HG03095 (cell line): ENCODE results near the gene INVS.

Experiments
- ATAC-seq: cut with Tn5 transposase; IDR thresholded peaks from one replicate; pipeline ENCODE4 v1.9.1; 2021; ENCODE audit warnings: moderate library complexity; ENCODE audit not compliant: unreplicated experiment

The INVS gene

DNA sequence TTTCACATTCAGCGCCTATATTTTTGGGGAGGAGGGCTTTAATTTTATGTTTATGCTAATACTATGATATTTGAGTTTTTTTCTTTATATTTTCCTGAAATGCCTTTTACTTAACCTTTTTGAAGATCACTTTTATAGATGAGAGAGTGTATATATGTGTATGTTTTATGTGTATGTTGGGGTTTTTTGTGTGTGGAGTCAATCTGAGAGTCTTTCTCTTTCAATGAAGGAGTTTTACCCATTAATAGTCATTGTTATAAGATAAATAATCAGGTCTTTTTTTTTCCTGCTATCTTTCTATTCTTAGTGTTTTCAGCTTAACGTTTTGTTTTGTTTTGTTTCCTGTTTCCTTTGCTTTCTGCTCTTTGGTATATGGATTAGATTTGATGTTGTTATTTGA is 141.5 kb downstream of the INVS start:
- ATAC-seq, result no peak

DNA sequence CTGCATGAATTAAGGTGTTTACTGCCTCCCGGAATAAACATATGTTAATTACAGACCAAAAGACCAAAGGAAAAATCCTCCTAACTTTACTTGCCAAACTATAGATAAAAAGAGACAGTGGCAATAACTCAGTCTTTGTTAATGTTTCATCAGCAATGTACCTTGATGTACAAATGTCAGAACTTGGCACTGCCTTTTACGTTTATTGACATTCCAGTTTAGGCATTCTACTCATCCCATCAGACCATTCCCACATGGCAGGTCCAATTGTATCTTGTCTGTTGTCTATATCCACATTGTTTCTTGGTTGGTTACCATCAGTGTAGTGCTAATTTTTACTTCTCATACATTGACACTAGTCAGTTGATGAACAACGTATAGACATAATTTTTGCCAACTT is 168.2 kb downstream of the INVS start:
- no peak for ATAC-seq

DNA sequence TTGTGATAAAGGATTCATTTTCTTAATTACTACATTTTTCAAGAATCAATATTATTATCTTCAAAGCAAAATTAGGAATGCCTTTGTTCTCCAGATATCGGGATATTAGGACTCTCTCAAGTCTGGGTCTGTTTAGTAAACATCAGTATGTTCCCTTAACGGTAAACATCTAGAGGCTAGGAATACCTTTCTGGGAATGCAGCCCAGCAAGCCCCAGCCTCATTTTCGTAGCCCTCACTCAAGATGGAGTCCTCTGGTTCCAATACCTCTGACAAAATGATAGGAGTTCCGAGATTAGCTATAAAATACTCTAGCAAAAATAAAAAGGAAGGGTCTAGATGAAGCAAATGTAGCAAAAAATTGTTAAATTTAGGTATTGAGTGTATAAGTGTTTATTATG is 169.2 kb downstream of the INVS start:
- no peak for ATAC-seq

DNA sequence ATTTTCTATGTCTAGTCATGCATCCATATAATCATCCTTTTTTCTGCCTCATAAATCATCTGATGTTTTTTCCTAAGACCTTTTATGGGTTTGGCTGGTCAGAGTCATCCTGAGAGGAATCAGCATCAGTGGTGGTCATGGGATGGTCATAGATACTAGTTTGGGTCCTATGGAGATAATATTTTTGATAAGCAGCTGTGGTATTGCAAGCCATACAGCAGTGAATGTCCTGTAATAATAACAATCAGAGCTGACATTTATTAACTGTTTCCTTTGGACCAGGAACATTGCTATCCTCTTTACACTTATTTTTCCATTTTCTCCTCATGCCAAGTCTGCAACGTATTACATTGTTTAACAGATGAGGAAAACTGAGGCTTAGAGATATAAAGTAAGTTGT is 170.6 kb downstream of the INVS start:
- ATAC-seq, result no peak

DNA sequence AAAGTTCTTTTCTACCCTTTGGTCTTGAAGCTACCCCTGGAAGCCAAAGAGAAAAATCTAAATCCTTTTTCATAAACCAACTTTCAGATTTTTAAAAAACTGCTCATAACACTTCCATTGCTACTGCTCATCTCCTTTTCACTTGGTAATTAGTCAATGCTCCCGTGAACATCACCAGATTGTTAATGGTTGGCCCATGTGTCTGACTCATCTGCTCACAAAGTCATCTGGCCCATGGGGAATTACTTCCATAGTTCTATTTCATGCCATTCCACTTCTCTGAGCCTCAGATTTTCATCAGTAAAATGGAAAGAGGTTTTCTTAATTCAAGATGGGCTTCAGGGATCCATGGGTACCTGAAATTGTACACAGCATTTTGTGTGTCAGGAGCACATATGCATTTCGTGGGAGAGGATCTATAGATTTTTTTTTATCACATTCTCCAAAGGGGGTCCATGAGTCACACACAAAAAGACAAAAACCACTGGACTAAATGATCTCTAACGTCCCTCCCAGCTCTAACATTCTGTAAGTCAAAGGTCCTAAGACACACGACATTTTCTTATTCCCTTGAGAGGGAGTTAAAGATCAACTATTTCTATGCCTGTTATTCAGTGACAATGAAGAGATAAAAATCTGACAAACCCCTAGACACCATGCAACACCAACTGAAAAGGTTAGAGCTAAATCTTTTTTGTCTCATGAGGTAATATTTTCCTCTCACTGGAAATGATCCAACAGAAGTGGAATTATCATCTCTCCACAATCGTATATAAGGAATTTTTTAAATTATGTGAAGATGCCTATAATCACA is 178.3 kb downstream of the INVS start:
- no peak for ATAC-seq

DNA sequence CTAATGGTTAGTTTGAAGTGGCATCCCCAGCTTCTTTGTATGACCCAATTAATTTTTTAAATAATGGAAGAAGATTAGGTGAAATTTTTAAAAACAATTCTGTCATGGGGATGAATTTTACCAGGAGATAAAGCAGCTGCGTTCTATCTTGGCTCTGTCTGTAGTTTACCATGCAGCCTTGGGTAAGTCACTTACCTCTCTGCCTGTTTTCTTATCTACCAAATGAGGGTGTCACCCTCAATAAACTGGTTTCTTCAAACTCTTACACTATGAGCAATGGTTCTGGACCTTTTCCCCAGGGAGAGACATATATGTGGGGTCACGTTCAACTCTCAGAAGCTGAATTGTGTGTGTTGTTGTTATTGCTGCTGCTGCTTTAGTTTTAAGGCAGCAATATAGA is 182.0 kb downstream of the INVS start:
- no peak for ATAC-seq

DNA sequence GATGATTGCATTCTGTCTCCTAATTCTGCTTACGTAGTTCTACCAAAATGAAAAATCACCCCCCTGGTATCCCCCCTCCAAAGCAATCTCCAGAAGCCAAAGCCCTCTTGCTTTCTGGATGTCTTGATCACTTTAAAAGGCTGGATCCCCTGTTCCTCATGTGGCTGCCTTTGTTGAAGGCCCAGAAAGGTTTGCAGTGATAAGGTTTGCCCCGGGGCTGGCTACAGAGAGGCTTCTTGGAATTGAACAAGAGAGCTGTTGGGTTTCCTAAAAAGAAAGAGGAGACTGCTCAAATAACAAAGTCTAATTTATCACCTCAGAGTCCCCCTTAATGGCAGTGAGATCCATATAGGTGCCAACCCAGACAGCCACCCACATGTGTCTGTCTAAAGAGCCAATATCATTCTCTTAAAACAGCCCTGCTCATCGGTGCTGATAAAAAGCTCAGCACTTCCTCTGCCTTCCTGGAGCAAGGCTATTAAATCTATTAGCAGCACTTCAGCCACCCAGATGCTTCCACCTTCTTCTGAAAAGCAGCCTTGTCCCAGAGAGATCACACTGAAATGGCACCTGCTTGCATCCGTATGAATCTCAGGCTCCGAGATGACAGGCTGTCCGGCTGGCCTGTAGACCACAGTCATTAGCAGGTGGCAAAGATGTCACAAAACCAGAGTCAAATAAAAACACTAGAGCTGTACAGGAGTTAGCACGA is 182.8 kb downstream of the INVS start:
- no peak for ATAC-seq

DNA sequence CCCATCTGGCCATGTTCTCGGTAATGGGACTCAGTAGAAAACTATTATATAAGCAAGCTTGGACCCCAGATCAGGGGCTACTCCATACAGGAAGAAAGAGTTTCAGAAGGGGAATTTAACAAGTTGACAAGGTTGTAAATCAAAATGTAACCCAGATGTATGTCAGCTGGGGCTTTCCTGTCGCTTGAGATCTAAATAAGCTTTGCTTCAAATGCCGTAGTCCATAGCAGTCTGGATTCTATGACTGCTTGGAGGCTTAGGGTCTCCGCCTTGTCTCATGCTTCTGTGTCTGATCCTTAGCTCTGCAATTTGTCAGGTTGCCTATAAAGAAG is 183.3 kb downstream of the INVS start:
- no peak for ATAC-seq

DNA sequence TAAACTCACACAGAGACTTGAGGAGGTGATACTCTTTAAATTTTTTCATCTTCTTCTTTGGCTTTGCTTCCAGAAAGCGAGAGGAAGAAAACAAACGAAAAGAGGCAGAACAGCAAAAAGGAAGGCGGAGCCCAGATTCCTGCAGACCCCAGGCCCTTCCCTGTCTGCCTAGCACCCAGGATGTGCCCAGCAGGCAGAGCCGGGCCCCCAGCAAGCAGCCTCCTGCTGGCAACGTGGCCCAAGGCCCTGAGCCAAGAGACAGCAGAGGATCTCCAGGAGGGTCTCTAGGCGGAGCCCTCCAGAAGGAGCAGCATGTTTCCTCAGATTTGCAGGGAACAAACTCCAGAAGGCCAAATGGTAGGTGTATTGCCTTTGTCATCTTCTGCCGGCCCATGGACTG is 185.2 kb downstream of the INVS start:
- no peak for ATAC-seq

DNA sequence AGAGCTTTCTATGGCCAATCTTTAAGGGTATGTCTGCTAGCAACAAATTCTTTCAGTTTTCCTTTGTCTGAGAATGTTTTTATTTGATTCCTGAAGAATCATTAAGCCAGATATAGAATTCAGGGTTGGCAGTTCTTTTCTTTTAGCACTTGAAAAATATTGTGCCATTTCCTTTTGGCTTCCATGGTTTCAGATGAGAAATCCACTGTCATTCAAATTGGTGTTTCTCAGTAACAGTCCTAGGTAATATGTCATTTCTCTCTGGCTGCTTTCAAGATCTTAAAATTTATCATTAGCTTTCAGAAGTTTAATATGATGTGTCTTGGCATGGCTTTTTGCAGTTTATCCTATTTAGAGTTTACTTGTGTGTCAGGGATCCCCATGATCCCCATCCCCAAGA is 186.0 kb downstream of the INVS start:
- ATAC-seq, result no peak

DNA sequence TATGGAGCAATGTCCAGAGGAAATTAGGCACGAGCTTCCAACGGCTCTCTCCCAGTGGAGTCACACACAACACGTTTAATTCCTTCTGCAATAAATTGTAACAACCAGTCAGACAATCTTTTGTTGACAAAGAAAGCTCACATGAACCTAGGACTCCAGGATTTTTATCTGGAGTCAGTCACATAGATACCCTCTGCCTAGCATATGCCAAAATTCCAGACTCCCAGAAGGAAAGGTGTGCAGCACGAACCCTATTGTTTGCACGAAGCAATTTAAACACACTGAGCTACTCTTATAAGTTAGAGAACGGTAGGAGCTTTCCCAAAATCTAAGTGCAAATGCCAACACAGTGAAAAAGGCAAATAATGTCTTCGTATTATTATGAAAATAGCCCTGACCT is 186.6 kb downstream of the INVS start:
- no peak for ATAC-seq

DNA sequence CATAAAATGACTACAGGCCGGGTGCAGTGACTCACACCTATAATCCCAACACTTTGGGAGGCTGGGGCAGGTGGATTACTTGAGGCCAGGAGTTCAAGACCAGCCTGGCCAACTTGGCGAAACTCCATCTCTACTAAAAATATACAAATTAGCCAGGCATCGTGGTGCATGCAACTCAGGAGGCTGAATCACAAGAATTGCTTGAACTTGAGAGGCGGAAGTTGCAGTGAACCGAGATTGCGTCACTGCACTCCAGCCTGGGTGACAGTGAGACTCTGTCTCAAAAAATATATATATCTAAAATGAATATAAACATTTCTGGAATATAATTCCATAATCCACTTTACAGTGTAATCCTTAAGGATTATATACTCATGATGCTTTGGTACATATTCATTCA is 187.2 kb downstream of the INVS start:
- no peak for ATAC-seq

DNA sequence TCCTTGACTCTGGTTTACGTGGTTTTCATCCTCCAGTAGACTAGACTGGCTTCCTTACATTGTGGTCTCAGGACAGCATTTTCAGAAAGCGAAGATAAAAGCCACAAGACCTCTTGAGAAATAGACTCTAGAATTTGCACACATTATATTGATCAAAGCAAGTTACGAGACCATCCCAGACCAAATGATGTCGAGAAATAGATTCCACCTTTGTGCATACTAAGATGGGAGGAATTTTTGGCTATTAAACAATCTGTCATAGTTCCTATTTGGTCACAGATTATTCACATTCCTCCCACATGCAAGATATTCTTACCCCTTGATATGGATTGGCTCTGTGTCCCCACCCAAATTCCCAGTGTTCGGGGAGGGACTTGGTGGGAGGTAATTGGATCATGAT is 188.1 kb downstream of the INVS start:
- no peak for ATAC-seq

DNA sequence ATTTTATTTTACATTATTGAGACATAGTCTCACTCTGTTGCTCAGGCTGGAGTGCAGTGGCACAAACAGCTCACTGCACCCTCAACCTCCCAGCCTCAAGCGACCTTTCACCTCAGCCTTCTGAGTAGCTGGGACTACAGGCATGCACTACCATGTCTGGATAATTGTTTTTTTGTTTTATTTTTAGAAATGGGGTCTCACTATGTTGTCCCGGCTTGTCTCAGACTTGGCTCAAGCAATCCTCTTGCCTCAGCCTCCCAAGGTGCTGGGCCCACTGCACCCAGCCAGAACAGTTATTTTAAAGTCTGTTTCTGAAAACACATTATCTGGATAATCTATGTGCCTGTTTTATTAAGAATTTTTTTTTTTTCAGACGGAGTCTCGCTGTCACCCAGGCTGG is 191.7 kb downstream of the INVS start:
- ATAC-seq, result no peak

DNA sequence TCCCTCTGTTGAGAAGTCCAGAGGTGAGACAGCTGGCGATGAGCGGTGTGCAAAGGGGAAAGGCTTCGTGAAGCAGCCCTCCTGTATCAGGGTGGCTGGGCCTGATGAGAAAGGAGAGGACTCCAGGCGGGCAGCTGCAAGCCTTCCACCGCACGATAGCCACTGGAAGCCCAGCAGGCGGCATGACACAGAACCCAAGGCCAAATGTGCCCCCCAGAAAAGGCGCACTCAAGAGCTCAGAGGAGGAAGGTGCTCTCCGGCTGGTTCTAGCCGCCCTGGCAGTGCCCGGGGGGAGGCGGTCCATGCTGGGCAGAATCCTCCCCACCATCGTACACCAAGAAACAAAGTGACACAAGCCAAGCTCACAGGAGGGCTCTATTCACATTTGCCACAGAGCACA is 193.4 kb downstream of the INVS start:
- ATAC-seq, result no peak

DNA sequence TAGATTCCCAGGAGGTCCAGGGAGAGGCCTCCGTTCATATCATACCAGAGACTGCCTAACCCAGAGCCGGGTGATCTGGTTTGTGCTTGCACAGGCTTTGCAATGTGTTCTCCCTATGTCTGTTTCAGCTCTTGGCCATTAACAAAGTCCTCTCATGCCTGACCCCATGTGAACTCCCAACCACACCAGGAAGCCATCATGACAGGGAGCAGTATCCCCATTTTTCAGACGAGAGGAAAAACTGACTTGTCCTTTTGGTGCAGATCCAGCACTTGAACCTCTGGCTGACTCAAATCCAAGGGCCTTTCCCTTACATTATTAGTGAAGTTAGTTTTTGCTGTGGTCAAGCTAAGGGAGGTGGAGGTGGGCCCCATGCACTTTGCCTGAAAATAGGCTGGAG is 195.3 kb downstream of the INVS start:
- ATAC-seq, result no peak

DNA sequence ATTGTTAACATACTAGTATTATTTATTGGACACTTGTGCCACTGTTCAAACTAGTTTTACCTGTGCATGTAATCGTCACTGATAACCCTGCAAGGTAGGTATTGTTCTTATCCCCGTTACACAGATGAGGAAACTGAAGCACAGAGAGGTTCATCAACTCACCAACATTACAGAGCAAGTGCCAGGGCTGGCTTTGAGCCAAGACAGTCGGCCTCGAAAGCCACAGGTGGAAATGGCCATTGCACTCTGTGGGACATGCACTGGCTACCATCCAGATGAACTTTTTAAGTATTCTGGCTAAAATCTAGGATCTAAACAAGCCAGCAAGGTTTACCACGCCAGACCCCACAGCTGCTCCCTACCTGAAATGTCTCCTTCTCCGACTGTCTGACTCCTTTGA is 195.8 kb downstream of the INVS start:
- ATAC-seq, result no peak

DNA sequence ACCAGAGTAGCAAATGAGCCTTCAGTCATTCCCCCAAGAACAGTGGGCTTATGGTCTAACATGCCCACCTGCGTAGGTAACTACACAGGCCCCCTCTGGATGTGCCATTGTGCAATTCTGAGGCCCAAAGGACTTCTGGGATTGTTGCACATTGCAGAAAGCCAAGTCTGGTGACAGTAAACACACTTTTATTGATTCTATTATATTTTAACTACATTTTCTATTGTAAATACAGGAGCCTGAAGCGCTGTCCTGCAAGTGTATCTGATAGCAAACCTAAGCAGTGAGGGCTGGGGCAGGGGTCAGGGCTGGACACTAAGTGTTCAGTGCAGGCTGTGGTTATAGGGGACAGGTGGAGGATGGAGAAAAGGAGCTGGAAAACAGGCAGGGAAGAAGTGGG is 196.2 kb downstream of the INVS start:
- ATAC-seq, result no peak

DNA sequence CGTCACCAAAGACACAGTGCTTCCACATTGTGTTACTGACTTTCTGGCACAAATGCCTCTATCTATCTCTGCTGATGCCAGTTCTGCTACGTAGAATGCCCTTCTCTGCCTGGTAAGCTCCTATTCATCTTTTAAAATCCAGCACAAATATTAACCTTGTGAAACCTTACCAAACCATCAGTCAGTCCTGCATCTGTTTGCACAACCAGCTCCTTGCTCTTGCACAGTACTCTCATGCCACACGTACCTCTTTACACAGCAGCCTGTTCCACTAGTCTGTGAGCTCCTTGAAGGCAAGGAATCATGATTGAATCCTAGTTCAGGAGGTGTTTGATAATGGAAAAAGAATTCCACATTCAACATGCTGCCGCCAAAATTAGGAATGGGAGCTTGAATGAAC is 197.4 kb downstream of the INVS start:
- ATAC-seq, result no peak

DNA sequence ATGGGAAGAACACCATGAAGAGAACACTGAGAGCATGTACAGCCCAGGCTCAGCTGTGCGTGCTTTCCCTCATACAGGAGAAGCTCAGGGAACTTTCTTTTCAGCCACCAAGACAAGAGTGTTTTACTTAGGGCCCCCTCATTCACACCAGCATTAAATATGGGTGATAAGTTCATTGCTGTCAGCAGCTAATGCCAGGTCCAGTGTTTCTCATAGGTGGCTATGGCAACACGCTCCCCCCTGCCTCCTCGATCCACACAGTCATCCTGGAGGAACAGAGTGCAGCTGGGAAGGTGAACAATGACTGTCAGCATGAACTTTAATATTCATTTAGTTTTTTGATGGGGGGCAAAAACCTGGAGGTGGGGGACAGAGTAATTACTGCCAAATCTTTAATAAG is 199.3 kb downstream of the INVS start:
- no peak for ATAC-seq

DNA sequence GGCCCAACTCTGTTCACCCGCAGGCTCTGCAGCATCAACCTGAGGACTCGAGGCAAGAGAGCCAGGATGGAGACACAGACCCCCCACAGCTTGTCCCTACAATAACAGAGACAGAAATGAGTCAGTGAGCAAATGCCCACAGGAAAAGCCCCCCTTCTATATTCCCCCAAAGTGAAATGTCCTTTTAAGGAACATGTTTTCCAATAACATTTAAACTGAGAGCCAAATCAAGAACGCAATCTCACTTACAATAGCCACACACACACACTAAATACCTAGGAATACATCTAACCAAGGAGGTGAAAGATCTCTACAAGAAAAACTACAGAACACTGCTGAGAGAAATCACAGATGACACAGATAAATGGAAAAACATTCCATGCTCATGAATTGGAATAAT is 204.7 kb downstream of the INVS start:
- ATAC-seq, result no peak

DNA sequence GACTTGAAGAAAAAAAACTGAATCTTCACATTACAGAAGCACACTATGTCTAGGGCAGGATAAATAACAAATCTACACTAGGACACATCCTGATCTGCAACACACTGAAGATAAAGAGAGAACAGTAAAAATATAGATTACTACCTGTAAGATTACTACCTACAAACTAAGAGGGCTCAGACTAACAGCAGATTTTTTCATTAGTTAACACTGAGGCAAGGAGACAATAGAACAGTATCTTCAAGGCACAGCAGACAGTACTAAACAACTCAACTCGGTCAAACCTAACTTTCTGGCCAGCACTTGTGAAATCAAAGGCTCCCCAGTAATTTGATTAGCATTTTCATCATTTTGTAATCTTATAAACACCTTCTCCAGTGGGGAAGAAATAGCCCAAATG is 207.2 kb downstream of the INVS start:
- ATAC-seq, result no peak

DNA sequence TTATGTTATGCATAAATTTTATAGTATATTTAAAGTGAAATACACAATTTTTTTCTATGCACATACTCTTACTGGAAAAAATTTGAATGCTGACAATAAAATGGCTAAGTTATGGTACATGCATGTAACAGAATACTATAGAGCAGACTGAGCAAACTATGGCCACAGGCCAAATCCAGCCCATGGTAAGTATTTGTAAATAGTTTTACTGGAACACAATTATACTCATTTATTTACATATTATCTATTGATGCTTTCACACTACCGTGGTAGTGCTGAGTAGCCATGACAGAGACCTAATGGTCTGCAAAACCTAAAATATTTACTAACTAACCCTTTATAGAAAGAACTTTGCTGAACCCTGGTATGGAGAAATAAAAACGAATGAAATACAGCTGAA is 208.0 kb downstream of the INVS start:
- ATAC-seq, result no peak
